T-cell (primary cell): ENCODE measurements around the gene CPEB1. TPM values are rescaled to one million over a fixed set of nuclear protein-coding genes. Genes with fewer than 3 reads are reported as not detected.

ENCODE experiments used
- ATAC-seq, 4 experiments: fragments of 200-7000 bp in 3 of 4; fragments of 150-1000 bp in 1 of 4; cut with Tn5 transposase; replicated peaks in 1 of 4; 1 replicate in 3 of 4; 2 replicates in 1 of 4; pipeline ENCODE4 v1.10.0; 2021; ENCODE audit warnings: moderate library complexity in 3 of 4, mild to moderate bottlenecking in 2 of 4, moderate number of reproducible peaks in 1 of 4
- CTCF ChIA-PET, 2 donors: fragments of 300-600 bp; sonication (Branson Sonifier 250); formaldehyde crosslinking; loops; one replicate each; lab custom pipeline; 2022; ENCODE audit warnings: antibody characterized with exemption in 2 of 2; lab: Charles Lee
- POLR2A ChIA-PET, 2 donors: fragments of 300-600 bp; sonication (Branson Sonifier 250); formaldehyde crosslinking; loops; one replicate each; lab custom pipeline; 2022; ENCODE audit warnings: antibody characterized with exemption in 2 of 2; lab: Charles Lee
- DNase-seq, 35 experiments: peaks; one replicate each; pipeline versions ENCODE4 v3.0.0 to v3.0.0-alpha.2; 2013 to 2023
- H3K27ac ChIP-seq: one replicate; pipeline ENCODE4 v1.5.1; 2013; ENCODE audit warnings: low read length
- H3K27me3 ChIP-seq, 2 experiments: replicated peaks in 1 of 2; 1 replicate in 1 of 2; 2 replicates in 1 of 2; pipeline versions ENCODE4 v1.6.1 to v1.7.0; 2013; ENCODE audit warnings: low read length in 1 of 2, mixed read lengths in 1 of 2; ENCODE audit not compliant: control insufficient read depth in 2 of 2, insufficient read depth in 2 of 2; ENCODE audit errors: extremely low read depth in 1 of 2
- H3K36me3 ChIP-seq, 2 donors: 1 replicate in 1 of 2; 2 replicates in 1 of 2; pipeline versions ENCODE4 v1.6.1 to v1.7.0; 2013; ENCODE audit warnings: low read length in 1 of 2; ENCODE audit not compliant: control insufficient read depth in 2 of 2, insufficient read depth in 1 of 2; ENCODE audit errors: extremely low read depth in 1 of 2
- H3K4me1 ChIP-seq, 2 experiments: 1 replicate in 1 of 2; 2 replicates in 1 of 2; pipeline versions ENCODE4 v1.6.1 to v1.7.0; 2013; ENCODE audit warnings: low read length in 2 of 2, mixed read lengths in 1 of 2; ENCODE audit not compliant: insufficient read depth in 2 of 2, control insufficient read depth in 1 of 2; ENCODE audit errors: extremely low read depth in 1 of 2
- H3K4me3 ChIP-seq, 2 donors: 1 replicate in 1 of 2; 2 replicates in 1 of 2; pipeline versions ENCODE4 v1.5.1 to v1.7.0; 2013; ENCODE audit warnings: mild to moderate bottlenecking in 2 of 2, low read length in 1 of 2, moderate library complexity in 1 of 2; ENCODE audit not compliant: control insufficient read depth in 1 of 2; ENCODE audit errors: extremely low read depth in 1 of 2
- H3K9me3 ChIP-seq: 2 replicates; pipeline ENCODE4 v1.7.0; 2013
- H3K27ac Mint-ChIP-seq, 2 donors: one replicate each; pipeline ENCODE4 v1.8.0; 2020 to 2021; ENCODE audit warnings: mild to moderate bottlenecking in 2 of 2, mixed read lengths in 2 of 2
- H3K27me3 Mint-ChIP-seq, 2 donors: one replicate each; pipeline ENCODE4 v1.8.0; 2021 to 2022; ENCODE audit warnings: mixed read lengths in 2 of 2
- H3K36me3 Mint-ChIP-seq: one replicate; pipeline ENCODE4 v1.8.0; 2021; ENCODE audit warnings: mixed read lengths
- H3K4me1 Mint-ChIP-seq, 3 donors: one replicate each; pipeline ENCODE4 v1.8.0; 2020 to 2022; ENCODE audit warnings: mixed read lengths in 3 of 3, mild to moderate bottlenecking in 1 of 3
- H3K4me3 Mint-ChIP-seq, 3 donors: one replicate each; pipeline ENCODE4 v1.8.0; 2020 to 2022; ENCODE audit warnings: mild to moderate bottlenecking in 3 of 3, mixed read lengths in 3 of 3, moderate library complexity in 3 of 3
- H3K9me3 Mint-ChIP-seq, 3 donors: one replicate each; pipeline ENCODE4 v1.8.0; 2020 to 2022; ENCODE audit warnings: mixed read lengths in 3 of 3
- WGBS: methylation state at CpG from one replicate; pipeline ENCODE4 v1.1.5; 2013; ENCODE audit warnings: missing lambda C conversion rate; ENCODE audit not compliant: insufficient coverage; 5-methylcytosine and 5-hydroxymethylcytosine counted together
- total RNA-seq, 35 experiments: library from RNA in 6 of 35; stranded (reverse) in 6 of 35; fragments of 120-200 nt in 1 of 35; gene quantifications; one replicate each; pipeline versions ENCODE4 v1.2.1 to v1.2.4 and lab custom pipeline; 2013 to 2026

CPEB1 gene
- 1 to 10 TPM in 2 of 5 donors, under 1 TPM in 3; 0.33 to 1.3 (median 0.93) TPM for total RNA-seq
- 0.28 TPM for total RNA-seq (2013)
- 0.09 to 1.2 (median 0.50) reads per million in 29 experiments for total RNA-seq (lab: John Stamatoyannopoulos, UW)

GRCh38 chr15:82647045-82647834, at the start of gene CPEB1:
CPEB1 (minus strand) TSS chr15:82647363; CDS start chr15:82628459, 18,904 bp downstream.
- peak within 1 kb of the TSS; percentile 31 to 59 for H3K4me3 ChIP-seq
- ChIA-PET CTCF (no interaction called here), POLR2A (no interaction called here)
- DNase-seq (peak in 28 of 35 experiments; percentile 3 to 47 (median 20)), ATAC-seq (peak; percentile 59 to 78 (median 68))
- Mint-ChIP-seq H3K9me3 (no peaks in the 10 kb centered on the region), H3K4me1 (peaks cover 5 to 10% (median 7%) of the 10 kb centered on the region in 3 donors), H3K4me3 (peak within 1 kb of the TSS; percentile 63 to 77 (median 71)), H3K27me3 (peaks cover 24 to 52% of the 10 kb centered on the region in 2 donors), H3K36me3 (no peaks in the 10 kb centered on the region), H3K27ac (peak within 1 kb of the TSS in 1 of 2 donors; percentile 19)
- H3K4me1 ChIP-seq: peaks cover 0 to 22% of the 10 kb centered on the region in 2 experiments
- no peaks in the 10 kb centered on the region for H3K9me3 ChIP-seq
- WGBS: 17% methylated on average over 95 of the region's 96 CpGs
- H3K27me3 ChIP-seq: peaks cover 13 to 52% of the 10 kb centered on the region in 2 experiments
- H3K27ac ChIP-seq: no peak within 1 kb of the TSS
- no peaks in the 10 kb centered on the region for H3K36me3 ChIP-seq

DNA sequence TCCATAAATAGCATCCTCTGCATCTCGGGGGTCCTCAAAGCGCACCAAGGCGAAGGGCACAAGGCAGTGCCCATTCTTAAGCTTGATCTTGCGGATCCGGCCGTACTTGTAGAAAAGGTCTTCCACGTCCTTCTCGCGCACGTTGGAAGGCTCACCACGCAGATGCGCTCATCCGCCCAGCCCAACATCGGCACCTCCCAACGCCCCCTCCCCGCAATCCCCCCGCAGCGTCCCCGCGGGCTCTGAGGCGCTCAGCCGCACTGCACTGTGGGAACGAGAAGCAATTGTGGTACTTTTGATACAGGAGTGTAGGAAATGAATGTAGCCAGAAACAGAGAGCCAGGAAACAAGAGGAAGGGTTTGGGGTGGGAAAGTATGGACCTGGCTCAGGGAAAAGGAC, 45.0 kb upstream of the CPEB1 start:
- Mint-ChIP-seq H3K27ac (no peak overlapping the region), H3K4me3 (no peak overlapping the region), H3K36me3 (no peaks in the 10 kb centered on the region), H3K27me3 (peaks cover 6 to 11% of the 10 kb centered on the region in 2 donors), H3K9me3 (no peaks in the 10 kb centered on the region), H3K4me1 (no peaks in the 10 kb centered on the region)
- POLR2A ChIA-PET: no interaction called here
- no peaks in the 10 kb centered on the region for H3K4me1 ChIP-seq
- CTCF ChIA-PET: no interaction called here
- H3K36me3 ChIP-seq: no peaks in the 10 kb centered on the region
- WGBS: 90% methylated on average over 23 of the region's 23 CpGs
- H3K27ac ChIP-seq: no peak overlapping the region
- H3K4me3 ChIP-seq: no peak overlapping the region
- no peak for ATAC-seq
- H3K27me3 ChIP-seq: peaks cover 0 to 12% of the 10 kb centered on the region in 2 experiments
- no peaks in the 10 kb centered on the region for H3K9me3 ChIP-seq
- no peak for DNase-seq

GRCh38 chr15:82689147-82689546, 42.0 kb upstream of the CPEB1 start:
- Mint-ChIP-seq H3K27ac (no peak overlapping the region), H3K27me3 (peaks cover 10 to 14% of the 10 kb centered on the region in 2 donors), H3K36me3 (no peaks in the 10 kb centered on the region), H3K9me3 (no peaks in the 10 kb centered on the region), H3K4me1 (no peaks in the 10 kb centered on the region), H3K4me3 (no peak overlapping the region)
- no CpG with 5 or more reads among the region's 8 CpGs for WGBS
- Histone ChIP-seq H3K36me3 (no peaks in the 10 kb centered on the region), H3K27ac (no peak overlapping the region), H3K4me1 (no peaks in the 10 kb centered on the region), H3K9me3 (no peaks in the 10 kb centered on the region), H3K4me3 (no peak overlapping the region), H3K27me3 (peaks cover 2 to 12% of the 10 kb centered on the region in 2 experiments)
- ATAC-seq: no peak
- CTCF ChIA-PET: no interaction called here
- POLR2A ChIA-PET: no interaction called here
- DNase-seq: no peak

- Mint-ChIP-seq H3K27ac (no peak overlapping the region), H3K4me3 (no peak overlapping the region), H3K27me3 (peaks cover 10 to 14% of the 10 kb centered on the region in 2 donors), H3K36me3 (no peaks in the 10 kb centered on the region), H3K9me3 (no peaks in the 10 kb centered on the region), H3K4me1 (no peaks in the 10 kb centered on the region)
- no peaks in the 10 kb centered on the region for H3K4me1 ChIP-seq
- H3K36me3 ChIP-seq: no peaks in the 10 kb centered on the region
- no peak overlapping the region for H3K27ac ChIP-seq
- POLR2A ChIA-PET: no interaction called here
- ATAC-seq (no peak), DNase-seq (no peak)
- no peaks in the 10 kb centered on the region for H3K9me3 ChIP-seq
- CTCF ChIA-PET: no interaction called here
- no peak overlapping the region for H3K4me3 ChIP-seq
- 79% methylated on average over 4 of the region's 10 CpGs for WGBS
- H3K27me3 ChIP-seq: peaks cover 4 to 12% of the 10 kb centered on the region in 2 experiments
Observed at GRCh38 chr15:82688691-82689090, 41.5 kb upstream of the CPEB1 start.

DNA sequence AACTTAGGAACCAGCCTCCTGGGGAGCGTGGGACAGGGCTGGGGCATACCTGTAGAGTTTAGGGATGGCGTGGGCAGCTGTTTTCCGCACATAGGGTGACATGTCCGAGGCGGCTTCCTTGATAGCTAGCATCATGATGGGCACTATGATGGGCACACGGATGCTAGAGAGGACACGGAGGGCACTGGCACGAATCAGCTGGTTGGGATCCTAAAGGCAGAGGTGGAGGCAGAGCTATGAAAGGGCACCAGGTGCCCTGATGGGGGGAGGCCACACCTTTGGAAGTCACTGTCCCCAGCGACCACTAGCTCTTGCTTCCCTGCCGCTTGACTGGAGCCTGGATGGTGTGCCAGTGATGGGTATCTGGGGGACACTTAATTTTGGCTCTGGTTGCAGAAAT, 34.2 kb upstream of the CPEB1 start:
- Mint-ChIP-seq H3K9me3 (no peaks in the 10 kb centered on the region), H3K4me1 (peaks cover 14 to 18% (median 14%) of the 10 kb centered on the region in 3 donors), H3K4me3 (peak overlapping the region; percentile 91 to 93 (median 92)), H3K27ac (peak overlapping the region in 1 of 2 donors; percentile 96), H3K36me3 (no peaks in the 10 kb centered on the region), H3K27me3 (peaks cover 3 to 4% of the 10 kb centered on the region in 2 donors)
- H3K4me3 ChIP-seq: peak overlapping the region in 1 of 2 donors; percentile 88
- H3K27me3 ChIP-seq: peaks cover 8 to 18% of the 10 kb centered on the region in 2 experiments
- DNase-seq (peak in 1 of 35 experiments; percentile 4), ATAC-seq (no peak)
- ChIA-PET POLR2A (no interaction called here), CTCF (interaction anchor here in 1 of 2 donors (1.3 kb wide), 1 partner anchor 69 kb away, joined by 3 read pairs; no protein-coding TSS in a partner anchor)
- no peaks in the 10 kb centered on the region for H3K36me3 ChIP-seq
- WGBS: 99% methylated on average over 8 of the region's 10 CpGs
- no peaks in the 10 kb centered on the region for H3K9me3 ChIP-seq
- peaks cover 0 to 18% of the 10 kb centered on the region in 2 experiments for H3K4me1 ChIP-seq
- H3K27ac ChIP-seq: no peak overlapping the region

DNA sequence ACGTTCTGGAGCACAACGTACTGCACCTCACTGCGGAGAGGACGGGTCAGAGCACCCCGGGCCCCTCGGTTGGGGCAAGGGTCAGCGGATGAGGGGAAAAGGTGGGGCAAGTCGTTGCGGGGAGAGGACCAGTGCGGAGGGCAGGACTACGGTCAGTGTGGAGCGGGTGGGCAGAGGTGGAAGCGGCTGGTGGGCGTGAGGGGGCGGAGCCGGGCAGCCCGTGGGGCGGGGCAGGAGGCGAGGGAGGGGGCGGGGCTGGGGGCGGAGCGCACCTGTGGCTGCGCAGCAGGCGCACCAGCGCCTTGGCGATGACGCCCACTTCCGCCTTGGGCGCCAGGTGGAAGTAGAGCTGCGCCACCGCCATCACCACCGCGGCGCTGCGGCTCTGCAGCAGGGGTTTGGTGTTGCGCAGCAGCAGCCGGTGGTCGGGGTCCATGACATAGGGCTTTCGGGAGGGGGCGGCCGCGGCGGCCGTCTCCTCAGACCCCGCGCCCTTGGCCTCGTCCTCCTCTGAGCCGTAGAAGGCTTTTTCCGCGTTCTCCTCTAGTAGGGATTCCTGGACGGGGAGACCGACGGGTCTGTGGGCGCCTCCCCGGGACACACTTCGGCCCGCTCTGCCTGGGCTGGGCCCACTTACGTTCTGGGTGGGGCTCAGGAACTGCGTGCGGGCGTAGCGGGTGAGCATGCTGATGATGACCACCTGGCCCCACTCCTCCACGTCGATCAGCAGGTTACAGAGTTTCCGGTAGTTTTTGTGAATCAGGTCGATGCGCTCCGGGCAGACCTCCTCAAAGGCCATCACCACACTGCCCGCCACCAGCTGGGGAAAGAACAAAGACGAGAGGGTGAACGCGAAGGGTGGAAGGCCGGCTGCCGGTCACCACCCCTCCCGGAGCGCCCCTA, 33.3 kb upstream of the CPEB1 start:
- peak overlapping the region; percentile 83 for H3K27ac ChIP-seq
- ChIA-PET CTCF (no interaction called here), POLR2A (interaction anchor here in 1 of 2 donors (0.7 kb wide), 1 partner anchor 70 kb away, joined by 3 read pairs; no protein-coding TSS in a partner anchor)
- H3K9me3 Mint-ChIP-seq: no peaks in the 10 kb centered on the region
- no peaks in the 10 kb centered on the region for H3K9me3 ChIP-seq
- no peaks in the 10 kb centered on the region for H3K36me3 ChIP-seq
- peak overlapping the region; percentile 70 to 88 for H3K4me3 ChIP-seq
- H3K36me3 Mint-ChIP-seq: no peaks in the 10 kb centered on the region
- peak; percentile 95 to 97 (median 96) for ATAC-seq
- peaks cover 8 to 18% of the 10 kb centered on the region in 2 experiments for H3K27me3 ChIP-seq
- peak; percentile 64 to 90 (median 82) for DNase-seq
- H3K27ac Mint-ChIP-seq: peak overlapping the region; percentile 94 to 96
- H3K4me1 Mint-ChIP-seq: peaks cover 14 to 18% (median 14%) of the 10 kb centered on the region in 3 donors
- peaks cover 0 to 18% of the 10 kb centered on the region in 2 experiments for H3K4me1 ChIP-seq
- peak overlapping the region; percentile 91 to 93 (median 92) for H3K4me3 Mint-ChIP-seq
- no peaks in the 10 kb centered on the region for H3K27me3 Mint-ChIP-seq
- WGBS: 3% methylated on average over 61 of the region's 76 CpGs
